Fibroblast of peridontal ligament (primary cell): ENCODE results near the gene SERINC2.

ENCODE experiments used
- DNase-seq: peaks from one replicate; pipeline ENCODE4 v3.0.0-alpha.2; 2010; ENCODE audit errors: extremely low read depth

SERINC2 gene

DNA sequence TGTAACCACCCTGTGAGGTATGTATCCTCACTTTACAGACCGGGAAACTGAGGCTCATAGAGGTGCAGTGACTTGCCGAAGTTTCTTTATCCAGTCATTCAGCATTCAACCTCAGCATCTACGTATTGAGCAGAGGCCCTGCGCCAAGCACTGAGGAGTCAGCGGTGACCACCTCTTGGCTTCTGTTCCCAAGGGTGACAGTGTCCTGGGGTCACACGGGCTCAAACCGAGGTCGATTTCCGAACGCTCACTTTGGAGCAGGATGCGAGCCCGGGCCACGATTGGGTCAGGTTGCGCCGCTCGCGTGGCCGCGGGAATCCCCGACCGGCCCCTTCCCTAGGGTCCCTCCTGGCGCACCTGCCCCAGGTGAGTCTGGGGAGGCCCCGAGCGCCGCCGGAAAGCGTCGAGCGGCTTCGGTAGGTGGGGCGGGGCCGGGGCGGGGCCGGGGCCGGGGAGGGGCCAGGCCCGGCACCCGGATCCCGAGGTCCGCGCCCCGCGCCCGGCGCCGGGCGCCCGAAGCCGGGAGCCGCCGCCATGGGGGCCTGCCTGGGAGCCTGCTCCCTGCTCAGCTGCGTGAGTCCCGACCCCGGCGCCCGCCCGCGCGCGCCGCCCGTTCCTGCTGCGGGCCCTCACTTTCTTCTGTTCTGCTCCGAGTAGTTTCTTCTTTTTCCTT, at the start of gene SERINC2:
TSS of gene SERINC2 (plus strand) at position 482 of the 673 bp plus-strand sequence. CDS start at position 535, 53 bp downstream.
- DNase-seq: no peak

DNA sequence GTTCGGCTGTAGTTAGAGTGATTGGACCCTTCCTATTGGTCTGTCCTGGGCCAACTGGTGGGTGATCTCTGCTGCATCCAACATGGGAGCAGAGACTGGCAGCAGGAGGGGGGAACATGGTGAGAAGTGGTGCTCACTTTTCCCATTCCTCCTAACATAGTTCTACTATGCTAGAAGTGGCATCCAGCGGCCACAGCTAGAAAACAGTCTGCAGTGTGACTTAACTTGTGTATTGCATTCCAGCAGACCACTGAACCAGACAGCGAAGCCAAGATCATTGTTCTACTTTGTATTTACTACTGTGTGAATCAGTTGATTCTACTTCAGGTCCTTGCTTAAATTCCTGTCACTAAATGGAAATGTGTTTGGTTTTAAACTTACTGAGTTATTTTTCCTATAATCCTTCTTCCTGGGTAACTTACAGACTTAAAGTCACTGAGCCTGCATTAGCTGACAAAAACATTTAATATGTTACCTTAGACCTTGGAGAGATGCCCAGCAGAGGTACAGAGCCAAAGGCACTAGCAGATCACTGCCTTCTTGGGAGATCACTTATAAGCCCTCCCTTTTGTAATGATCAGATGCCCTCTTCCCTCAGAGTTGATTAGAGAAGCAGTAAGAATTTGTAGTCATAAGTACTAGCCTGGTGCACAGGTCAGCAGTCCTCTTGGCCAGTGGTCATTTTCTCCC, 48.3 kb upstream of the SERINC2 start:
- DNase-seq: no peak

DNA sequence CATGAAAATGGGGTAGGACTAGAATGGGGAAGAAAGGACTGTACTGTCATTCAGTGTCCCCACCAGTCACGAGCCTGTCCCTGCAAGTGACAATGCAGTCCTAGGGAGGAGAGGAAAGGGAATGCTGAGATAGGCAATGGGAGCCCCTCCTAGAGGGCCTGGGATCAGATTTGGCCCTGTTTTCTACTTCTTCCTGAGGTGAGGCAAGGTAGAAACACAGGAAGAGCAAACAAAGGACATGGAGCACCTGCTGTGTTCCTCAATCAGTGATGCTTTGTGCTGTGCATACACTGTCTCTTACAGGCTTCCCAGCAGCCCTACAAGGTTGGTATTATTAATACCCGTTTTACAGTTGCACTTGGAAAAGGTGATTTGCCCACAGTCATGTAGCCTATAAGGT, 46.2 kb upstream of the SERINC2 start:
- DNase-seq: no peak

DNA sequence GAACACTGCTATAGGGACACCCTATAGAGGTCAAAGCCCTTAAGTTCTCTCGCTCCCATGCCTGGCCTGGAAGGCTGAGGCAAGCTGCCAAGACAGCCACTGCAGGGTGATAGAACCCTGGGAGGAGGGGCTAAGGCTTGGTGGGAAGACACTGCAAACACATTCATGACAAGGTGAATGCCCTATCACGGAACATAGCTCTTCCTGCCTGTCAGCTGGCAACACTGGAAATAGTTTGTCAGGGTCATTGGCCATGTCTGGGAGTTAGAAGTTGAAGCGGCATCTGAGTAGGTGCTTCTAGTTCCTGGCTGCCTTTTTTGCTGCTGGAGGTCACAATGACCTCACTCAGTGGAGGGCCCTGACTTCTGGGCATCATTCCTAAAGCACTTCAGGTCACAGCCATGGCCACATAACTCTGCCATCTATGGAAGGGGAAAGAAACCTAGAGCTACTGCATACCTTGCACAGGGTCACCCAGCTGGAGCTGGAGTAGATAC, 44.4 kb upstream of the SERINC2 start:
- no peak for DNase-seq

DNA sequence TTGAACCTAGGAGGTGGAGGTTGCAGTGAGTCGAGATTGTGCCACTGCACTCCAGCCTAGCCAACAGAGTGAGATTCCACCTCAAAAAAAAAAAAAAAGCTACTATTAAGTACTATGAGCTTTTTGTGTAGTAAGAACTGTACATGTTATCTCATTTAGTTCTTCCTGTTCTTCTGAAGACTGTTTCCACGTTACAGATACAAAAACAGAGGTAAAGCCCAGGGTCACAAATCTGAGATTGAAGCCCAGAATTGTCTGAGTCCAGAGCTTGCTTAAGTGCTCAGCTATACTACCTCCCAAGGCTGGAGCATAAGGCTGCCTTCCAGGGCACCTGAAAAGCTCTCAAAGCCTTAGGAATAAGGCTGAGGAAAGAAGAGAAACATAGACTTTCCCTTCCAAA, 43.0 kb upstream of the SERINC2 start:
- no peak for DNase-seq

DNA sequence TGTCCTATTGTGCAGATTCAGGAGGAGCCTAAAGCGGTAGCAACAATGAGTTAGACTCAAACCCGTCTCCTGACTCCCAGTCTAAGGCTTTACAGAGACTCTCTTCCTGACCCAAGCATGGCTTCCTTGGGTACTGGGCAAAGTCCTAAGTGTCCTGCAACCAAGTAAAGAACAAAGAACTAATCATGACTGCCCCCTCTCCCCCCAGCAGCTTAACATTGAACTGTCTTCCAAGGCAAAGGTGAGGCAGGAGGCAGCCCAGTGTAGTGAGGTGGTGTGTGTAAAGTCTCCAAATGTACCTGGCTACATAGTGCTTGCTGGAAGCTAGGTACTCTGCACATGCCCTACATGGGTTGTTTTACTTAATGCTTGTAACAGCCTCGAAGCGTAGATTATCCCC, 42.4 kb upstream of the SERINC2 start:
- no peak for DNase-seq

DNA sequence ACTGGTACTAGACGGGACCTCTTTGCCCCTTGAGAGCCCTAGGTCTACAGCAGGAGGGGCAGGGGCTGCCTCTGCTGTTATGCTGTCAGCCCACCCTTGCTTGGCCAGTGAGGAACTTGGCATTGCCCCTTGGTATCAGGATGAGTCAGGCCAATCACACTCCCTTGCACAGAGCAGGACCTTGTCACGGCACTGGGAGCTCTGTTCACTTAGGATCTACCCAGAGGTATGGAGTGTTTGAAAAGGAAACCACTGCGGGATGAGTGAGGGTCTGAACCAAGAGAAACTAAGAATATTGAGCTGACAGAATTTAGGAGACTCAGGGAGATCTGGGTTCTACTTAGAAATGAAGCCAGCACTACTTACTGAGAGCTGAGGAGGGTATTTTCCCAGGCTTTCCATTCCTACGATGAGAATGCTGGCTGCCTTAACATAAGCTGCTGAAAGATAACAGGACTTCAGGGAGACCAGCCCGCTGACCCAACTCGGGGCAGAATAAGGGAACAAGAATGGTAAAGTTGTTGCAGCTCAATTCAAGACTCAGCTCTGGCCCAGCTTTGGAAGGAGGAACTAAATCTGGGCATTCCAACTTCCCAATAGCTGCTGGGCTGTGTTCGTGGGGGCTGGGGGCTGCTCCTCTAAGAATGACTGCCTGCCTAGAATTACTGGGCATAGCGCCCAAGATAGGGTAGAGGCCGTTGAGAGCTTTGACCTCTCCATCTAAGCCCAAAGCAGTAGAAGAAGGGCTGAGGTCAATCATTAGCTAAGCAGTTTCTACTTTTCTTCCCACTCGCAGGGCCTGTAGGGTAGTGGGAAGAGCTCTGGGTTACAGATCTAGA, 41.7 kb upstream of the SERINC2 start:
- no peak for DNase-seq

DNA sequence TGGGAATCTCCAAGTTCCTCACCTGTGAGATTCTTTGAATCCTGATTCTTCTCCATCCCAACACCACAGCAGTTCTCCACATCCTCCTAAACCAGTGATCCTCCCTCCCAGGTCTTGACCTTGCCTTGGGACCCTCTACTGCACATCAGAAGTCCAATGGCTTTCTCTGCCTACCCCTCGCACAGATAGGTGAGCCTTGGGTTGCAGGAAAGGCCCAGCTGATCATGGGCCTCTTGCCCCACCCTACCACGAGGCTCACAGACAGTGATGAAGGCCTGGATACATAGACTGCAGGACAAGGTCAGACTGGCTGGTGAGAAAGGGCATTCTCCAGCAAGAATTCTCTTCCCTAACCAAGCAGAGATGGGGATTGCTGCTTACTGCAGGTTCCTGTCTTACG, 41.0 kb upstream of the SERINC2 start:
- no peak for DNase-seq

DNA sequence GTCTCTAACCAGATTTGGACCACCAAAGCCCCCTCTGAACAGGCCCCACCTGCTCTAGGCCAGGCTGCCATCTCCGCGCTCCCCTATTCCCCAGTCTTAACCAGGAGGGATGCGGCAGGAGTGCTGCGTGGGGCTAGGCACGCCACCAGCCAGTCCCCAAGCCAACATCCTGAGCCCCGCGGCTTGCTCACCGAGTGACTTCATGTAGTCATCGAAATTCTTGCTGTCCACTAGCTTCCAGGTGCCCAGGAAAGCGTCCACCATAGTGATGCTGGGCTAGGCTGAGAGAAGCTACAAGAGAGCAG, 40.3 kb upstream of the SERINC2 start:
- no peak for DNase-seq

DNA sequence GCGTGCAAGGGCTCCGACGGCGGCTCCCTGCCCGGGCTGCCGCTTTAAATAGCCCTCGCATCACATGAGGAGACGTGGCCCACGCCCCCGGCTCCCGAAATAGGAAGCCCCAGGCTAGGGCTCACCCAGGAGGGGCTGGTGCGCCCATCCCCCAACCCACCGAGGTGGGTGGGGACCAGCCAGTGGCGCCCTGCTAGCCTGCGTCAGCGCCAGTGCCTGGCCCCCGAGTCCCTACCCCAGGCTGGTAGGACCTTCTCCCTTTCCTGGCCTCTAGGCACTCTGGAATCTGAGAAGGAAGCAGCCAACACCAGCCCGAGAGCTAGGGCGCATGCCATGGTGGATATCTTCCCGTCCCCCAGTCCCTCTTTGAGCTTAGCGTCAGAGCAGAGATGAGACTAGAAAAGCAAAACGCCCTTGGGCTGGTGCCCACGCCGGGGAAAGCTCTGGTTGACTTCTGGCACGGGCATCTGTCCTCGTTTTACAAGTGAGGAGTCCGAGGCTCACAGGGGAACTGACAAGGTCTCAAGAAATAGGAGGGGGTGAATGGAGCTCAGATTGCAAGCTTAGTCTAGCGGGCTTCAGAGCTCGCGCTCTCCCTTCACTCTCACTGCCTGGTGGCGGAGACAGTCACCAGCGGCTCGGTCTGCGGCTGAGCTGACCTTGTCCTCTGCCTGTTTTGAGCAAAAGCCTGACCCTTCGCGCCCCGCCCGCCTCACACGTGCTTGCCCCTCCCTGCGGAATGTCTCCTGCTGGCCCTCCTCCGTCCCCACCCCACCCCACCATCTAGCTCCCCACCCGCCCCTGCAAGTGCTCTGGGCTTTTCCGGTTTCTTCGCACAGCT, 39.7 kb upstream of the SERINC2 start, which contains the start of gene FABP3:
TSS of gene FABP3 (minus strand) at position 21 of the 841 bp plus-strand sequence. CDS start 62 bp downstream, outside the sequence.
- peak; percentile 67 for DNase-seq

DNA sequence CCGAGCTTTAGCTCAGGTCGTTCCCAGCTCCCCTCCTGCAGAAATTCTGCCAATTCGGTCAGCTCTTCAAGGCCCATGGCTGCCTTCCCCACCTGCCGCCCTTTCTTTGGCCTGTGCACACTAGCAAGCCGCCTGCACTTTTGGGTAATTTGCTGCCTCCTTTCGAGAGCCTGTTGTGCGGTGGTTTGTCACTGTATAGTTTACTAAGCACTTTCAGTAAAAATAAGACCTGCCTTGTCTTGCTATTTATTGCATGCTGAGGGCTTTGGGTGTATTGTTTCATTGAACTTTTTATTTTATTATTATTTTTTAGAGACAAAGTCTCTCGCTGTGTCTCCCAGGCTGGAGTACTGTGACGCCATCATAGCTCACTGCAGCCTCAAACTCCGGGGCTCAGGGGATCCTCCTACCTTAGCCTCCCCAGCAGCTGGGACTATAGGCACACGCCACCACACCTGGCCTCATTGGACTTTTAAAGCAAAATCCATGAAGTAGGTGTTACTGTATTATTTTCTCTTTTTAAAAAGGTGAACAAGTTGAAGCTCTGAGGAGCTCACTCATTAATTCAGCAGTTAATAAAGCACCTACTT, 39.0 kb upstream of the SERINC2 start:
- no peak for DNase-seq

DNA sequence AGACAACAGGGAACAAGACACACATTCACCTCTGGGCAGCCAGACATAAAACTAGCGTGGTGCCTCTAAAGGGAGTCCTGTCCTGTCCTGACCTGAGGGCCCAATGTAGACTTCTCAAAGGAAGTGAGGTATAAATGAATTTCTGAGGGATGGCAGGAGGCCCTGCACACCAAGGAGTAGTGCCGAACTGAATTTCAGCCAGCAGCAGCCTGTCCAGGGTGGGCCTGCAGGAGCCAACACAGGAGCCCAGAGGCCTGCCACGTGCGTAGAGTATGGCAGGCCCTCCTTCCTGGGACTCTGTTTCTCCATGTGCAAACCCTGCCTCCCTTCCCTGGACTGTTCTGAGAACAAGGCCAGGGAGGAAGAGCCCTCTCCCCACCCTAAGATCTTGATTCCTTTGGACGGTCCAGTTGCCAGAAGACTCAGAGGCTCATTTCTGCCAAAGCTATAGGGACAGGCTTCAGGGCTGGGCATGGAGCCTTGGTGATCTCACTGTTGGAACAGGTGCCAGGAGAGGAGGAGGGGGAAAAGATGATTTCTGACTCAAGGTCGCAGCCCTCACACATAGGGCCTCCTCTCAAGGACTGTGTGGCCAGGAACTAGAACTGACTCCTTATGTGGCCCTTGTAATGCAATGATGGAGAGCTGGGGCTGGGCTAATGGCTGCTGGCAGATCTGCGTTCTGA, 38.4 kb upstream of the SERINC2 start:
- peak; percentile 82 for DNase-seq

DNA sequence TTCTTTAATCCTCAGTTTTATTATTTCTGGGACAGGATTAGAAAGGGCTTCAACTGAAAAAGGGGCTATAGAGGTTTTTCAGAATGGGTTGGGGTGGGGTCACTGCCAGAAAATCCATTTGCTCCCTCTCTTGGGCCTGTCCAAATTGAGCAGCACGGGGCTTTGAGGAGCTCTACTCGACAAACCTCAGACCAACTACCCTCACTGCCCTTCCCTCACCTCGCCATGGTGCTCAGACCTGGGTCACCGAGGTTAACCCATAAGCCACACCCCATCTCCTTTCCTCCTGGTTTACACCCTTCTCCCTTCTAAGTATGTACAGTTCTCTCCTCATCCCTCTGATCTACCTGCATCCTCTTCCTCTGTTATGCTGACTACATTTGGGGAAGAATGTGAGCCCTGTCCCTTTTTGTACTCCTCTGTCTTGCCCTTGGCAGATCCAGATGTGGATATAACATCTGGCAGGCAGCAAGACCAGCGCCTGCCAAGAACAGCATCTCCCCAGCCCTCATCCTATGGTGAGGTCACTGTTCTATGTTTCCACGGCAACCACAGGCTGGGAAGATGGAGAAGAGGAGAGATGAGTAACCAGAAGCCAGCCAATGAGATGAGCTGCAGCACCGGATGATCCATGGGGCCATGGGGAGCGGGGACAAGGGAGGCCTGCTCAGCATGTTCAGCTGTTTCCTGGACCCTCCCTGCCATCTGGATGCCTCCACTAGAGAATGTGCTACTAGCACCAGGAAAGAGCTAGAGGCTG, 36.5 kb upstream of the SERINC2 start:
- DNase-seq: peak; percentile 96

DNA sequence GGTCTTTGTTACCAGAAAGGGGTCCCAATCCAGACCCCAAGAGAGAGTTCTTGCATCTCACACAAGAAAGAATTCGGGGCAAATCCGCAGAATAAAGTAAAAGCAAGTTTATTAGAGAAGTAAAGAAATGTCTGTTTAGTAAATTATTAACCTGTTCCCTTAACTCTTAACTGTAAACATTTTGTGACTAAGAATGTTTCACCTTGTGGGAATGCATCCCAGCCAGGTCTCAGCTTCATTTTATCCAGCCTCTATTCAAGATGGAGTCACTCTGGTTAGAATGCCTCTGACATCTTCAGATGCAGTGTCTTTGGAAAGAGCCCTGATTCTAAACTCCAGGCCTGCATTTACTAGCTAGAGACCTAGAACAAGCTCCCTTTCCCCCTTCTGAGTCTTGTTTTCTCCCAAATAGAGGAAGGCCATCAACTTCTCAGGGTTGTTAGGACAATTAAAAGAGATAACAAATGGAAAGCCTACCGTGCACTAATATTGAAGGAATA, 35.6 kb upstream of the SERINC2 start:
- DNase-seq: no peak

DNA sequence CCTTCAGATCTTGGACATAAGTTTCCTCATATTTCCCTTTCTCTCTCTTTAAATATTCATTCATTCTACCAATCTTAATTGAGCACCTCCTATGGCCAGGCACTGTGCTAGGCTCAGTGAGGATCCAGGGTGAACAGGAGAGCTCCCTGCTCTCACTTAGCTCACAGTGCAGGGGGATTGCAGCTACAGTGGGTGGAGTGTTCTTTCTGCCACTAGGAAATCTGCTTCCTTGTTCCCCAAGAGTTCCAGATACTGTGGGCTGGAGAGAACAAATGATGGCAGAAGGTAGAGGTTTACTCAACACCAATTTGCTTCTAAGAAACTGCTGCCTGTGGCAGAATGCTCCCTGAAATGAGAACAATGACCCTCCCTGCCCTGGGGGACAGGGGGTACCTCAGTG, 35.0 kb upstream of the SERINC2 start:
- no peak for DNase-seq

DNA sequence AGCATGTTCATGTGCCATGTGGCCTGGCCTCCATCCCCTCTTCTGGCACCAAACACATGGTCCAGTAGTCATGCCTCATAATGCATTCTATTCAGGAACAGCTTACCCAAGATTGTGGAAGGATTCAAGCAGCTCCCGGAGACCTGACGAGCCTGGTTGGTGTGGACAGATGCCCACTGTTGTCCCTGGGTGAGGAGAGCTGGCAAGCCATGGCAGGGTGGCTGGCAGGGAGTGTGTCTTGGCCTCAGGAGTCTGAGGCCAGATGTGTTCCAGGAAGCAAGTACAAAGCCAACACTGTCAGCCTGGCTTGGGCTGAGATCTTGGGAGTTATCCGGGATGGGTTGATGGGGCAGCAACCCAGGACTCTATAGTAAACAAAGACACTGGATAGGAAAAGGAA, 32.8 kb upstream of the SERINC2 start:
- DNase-seq: no peak

DNA sequence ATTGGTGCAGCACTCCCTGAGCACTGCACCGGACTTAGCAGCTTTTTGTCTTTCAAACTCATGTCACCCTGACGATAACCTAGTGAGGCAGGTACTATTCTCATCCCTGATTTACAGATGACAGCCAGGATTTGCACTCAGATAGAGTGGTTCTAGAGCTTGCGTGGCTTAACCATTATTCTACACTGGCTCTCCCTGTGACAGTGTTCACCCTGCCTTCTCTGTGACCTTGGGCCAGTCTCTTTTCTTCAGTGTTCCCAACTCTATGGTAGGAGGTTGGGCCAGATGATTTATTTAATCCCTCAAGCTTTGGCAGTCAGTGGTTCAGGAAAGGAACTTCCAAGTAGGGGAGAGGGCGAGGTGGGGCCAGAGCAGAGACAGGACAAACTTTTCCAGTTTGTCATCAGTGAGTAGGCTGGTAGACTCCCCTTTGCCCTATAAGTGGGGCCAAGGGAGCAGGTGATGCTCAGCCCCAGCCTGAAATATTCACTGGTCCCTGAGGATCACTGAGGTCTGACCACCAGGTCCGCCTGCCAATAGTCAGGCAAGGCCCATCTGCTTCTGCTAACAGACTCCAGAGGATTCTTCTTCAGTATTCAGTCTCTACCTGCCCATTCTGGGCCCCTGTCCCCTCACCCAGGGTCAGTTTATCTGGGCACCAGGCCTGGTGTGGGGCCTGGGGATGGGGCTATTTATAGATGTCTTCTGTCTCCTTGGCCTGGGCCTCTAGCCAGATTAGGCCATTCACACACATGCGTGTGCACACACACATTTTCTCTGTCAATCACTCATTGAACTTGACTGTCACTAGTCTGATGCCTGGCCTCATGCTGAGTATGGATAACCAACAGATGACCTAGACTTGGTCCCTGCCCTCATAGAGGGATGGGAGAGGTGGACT, 31.4 kb upstream of the SERINC2 start:
- DNase-seq: peak; percentile 55

DNA sequence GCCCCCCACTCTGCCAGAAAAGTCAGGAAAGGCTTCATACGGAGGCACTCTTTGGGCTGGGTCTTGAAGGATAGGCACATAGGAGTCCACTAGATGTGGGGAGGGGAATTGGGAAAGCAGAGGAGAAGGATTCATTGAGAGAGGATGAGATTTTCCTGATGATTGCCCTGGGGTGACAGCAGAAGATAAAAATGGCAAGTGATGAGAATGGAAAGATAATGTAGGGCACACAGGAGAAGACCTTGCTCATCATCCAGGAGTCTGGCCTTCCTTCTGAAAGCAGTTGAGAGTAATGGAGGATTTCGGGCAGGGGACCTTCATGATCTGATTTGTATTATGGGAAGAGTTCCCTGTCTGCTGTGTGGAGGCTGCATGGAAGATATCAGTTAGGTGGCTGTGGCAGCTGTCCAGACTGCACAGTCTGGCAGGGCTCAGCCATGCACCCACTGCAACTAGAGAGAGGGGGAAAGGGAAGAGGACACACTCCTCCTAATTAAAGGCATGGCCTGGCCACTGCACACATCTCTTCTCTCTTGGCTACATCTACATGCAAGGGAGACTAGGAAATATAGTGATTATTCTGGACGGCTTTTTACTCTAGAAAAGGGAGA, 30.5 kb upstream of the SERINC2 start:
- DNase-seq: no peak
